Ramos (cell line): ENCODE results near the gene PRKAR2B.

ENCODE experiments used
- in situ Hi-C: fragments of 300-500 bp; cut with MboI; formaldehyde crosslinking; loops from one replicate; pipeline ENCODE4 v1.14.3; 2022; ENCODE audit warnings: low sequenced_read_pairs; ENCODE audit not compliant: unreplicated experiment

PRKAR2B gene

DNA sequence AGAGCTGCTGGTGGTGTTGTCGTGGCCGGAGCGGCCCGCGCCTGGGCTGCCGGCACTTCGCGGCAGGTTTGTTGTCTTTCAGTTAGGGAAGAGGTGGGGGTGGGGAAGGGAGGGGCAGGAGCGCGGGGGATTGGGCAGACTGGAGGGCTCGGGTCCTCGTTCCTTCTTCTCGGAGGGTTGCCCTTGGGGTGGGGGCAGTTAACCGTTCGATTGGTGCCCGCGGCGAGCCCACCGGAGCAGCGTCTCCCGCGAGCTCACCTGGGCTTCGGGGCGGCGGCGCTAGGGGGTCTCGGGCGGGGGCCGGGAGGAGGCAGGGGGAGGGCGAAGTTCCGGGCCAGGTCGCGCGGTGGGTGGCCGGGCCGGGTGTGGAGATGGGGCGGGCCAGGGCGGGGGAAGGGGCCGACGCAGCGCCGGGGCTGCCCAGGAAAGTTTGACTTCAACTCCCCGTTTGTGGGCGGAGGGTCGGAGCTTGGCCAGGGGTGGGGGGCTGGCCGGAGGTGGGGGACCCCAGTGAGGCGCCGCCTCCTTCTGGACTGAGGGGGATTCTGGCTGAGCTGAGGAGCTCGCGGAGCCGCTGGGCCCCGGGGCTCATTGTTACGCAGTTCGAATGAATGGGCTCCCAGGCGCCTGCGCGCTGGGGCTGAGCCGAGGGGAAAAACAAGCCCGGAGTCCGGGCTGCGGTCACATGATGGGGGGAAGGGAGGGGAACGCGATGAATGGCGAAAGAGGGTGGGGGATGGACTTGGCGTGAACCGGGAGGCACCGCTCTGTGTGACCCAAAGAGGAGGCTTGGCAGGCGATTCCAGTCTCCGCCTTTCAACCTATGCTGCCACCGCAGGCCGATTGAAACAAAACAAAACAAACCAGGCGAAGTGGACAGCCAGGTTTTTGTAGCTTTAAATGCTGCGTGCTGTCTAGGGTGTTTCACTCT, 124.9 kb downstream of the PRKAR2B start:
- in situ Hi-C loops = no loop called here

DNA sequence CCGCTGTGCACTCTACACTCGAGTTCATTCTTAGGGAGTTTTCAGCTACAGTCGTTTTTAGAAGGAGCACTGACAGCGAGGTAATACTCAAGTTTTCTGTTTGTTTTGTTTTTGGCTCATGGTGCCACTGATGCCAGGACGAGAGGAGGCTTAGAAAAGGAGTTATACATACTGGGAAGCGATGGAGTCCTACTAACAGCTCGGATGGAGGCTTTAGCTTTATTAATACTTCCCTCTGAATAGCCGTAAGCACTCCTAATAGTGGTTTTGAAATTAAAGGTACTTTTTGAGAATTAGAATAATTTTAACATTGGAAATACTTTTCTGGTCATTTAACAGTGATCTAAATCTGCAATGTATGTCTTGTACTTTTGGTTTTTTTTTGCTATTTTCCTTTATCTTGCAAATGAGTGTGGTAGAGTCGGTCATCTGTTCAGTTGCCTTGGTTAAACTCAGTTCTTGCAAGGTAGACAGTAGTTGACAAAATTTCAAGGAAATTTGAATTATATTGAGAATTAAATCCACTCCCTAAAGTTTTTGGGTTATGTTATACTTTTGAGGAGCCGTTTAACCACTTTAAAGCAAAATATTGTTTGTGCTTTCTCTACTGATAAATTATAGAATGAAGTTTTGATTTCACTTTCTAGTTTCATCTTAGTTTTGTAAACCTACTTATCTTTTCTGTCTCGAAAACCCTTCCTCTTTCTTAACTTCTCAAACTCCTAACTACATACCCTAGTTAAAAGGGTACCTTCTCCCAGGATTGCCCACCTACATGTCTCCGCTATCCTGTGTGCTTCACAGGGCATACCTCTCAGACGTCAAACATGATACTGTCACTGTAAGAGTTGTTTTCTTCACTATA, 125.8 kb downstream of the PRKAR2B start:
- in situ Hi-C loops = no loop called here

DNA sequence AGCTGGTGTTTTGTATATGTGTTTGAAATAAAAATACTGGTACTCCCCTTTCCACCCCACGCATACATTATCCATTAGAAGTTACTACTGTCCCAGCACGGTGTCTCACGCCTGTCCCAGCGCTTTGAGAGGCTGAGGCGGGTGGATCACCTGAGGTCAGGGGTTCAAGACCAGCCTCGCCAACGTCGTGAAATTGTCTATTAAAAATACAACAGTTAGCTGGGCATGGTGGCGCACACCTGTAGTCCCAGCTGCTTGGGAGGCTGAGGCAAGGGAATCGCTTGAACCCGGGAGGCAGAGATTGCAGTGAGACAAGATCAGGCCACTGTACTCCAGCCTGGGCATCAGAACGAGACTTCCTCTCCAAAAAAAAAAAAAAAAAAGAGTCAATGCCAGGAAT, 127.0 kb downstream of the PRKAR2B start:
- in situ Hi-C loops = no loop called here

DNA sequence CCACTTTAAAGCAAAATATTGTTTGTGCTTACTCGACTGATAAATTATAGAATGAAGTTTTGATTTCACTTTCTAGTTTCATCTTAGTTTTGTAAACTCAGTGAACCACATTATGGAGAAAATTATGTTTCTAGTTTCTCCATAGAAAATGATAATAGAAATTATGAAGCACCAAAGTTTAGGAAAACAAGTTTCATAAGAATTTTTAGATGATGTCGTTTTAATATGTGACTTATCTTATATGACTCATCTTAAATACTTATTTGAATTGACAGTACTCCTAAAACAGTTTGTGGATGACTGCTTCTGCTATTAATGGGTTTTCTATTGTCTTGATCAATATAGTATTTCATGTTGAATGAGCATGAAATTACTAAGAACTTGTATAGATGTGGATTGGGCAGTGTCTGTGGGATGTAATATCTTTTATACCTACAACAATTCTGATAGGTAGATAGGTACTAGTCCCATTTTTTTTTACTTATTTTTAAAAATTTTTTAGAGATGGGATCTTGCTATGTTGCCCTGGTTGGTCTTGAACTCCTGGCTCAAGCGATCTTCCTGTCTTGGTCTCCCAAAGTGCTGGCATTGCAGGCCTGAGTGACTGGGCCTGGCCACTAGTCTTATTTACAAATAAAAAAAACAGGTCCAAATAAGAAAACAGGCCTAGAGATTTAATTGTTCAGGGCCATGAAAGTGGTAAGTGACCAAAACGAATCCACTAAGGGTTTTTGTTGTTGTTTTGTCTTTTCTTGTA, 127.9 kb downstream of the PRKAR2B start:
- in situ Hi-C loops = no loop called here

DNA sequence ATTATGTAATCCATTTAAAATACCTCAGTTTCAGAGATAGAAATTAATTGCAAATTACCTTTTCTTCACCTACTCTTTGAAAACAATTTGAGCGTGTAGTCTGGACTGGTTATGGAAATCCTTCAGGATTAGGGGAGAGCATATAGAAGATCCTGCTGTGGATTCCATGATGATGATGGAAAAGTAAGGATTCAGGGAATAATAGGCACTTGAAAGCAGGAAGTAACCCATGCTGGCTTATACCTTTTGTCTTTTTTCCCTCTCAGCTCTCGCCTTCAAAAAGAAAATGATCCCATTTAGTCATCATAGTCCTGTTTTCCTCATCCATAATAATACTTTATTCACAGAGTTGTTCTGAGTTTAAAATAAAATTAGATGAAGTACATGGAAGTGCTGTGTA, 128.7 kb downstream of the PRKAR2B start:
- in situ Hi-C loops = no loop called here

DNA sequence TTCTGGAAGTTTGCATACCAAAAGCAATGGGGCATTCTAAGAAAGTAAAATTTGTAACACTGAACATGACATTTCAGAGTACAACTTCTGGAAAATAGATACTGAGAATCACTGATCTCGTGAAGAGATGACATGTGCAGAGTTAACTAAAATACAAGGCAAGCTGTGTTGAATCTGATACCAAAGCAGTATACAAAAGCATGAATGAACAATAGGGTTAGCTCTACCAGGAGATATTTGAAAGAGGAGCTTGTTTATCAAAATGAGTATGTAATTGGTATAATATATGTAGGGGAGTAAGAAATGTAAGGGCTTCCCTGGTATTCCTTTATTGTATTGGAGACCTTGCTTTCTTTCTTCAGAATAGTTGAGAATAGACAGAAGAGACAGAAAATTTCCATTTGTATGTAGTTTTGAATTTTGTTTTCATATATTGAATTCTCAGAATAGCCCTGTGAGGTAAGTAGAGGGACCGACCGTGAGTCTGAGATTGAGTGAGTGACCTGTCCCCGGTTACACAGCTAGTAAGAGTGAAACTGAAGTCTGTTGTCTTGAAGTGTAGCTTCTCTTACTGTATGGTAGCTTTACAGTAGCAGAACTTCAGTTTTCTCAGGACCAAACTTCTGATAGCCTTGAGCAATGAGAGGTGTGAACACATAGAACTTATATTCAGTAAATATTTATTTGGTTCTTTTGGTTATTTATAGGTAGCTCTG, 129.3 kb downstream of the PRKAR2B start:
- in situ Hi-C loops = no loop called here

DNA sequence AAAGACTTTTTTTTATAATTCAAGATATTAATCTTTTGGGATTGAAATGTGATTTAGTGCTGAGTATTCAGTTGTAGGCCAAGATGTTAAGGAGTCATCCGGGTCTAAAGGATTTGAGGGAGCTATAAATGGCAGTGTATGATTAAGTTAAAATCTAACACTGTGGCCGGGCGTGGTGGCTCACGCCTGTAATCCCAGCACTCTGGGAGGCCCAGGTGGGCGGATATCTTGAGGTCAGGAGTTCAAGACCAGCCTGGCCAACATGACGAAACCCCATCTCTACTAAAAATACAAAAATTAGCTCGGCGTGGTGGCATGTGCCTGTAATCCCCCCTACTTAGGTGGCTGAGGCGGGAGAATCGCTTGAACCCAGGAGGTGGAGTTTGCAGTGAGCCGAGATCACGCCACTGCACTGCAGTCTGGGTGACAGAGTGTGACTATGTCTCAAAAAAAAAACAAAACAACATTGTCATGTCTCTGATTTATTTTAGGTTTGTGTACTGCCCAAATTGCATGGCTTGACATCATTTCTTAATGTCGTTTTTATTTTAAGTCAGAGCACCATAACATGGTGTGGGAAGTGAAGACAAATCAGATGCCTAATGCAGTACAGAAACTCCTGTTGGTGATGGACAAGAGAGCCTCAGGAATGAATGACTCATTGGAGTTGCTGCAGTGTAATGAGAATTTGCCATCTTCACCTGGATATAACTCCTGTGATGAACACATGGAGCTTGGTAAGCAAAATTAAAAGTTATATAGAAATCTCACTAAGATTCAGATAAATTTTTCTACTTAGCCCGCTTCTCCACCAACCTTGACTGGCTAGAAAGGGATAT, 135.0 kb downstream of the PRKAR2B start:
- in situ Hi-C loops = loop anchor here (10.0 to 25.0 kb wide), 2 partner anchors 558 to 695 kb away; partner anchors contain the start of gene CBLL1

DNA sequence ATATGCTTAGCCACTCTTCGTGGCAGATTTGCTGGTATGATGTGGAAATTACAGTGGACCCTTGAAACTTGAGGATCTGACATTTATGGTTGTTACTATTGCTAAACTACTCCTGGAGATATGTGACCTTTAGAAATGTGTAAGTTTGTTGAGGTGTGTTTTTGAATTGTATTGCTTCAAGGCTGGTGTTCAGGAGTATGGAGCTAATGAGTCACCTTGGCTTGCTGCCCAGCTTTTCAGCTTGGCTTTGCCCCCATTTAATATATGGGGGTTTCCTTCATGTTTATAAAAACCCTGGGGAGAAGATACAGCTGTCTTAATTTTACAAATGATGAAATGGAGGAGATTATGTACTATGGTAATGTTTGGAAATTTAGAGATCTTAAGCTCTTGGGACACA, 135.9 kb downstream of the PRKAR2B start:
- in situ Hi-C loops = loop anchor here (10.0 to 25.0 kb wide), 2 partner anchors 557 to 694 kb away; partner anchors contain the start of gene CBLL1

DNA sequence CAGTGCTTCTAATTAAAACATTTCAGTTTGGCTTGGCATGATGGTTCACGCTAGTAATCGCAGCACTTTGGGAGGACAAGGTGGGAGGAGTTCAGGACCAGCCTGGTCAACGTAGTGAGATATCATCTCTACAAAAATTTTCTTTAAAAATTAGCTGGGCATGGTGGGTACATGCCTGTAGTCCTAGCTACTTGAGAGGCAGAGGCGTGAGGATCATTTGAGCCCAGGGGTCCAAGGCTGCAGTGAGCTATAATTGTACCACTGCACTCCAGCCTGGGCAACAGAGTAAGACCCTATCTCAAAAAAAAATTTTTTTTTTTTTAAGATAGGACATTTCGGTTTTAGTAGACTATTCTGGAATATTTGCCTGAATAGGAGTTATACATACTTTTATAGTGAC, 136.7 kb downstream of the PRKAR2B start:
- in situ Hi-C loops = loop anchor here (10.0 to 25.0 kb wide), 2 partner anchors 556 to 694 kb away; partner anchors contain the start of gene CBLL1

DNA sequence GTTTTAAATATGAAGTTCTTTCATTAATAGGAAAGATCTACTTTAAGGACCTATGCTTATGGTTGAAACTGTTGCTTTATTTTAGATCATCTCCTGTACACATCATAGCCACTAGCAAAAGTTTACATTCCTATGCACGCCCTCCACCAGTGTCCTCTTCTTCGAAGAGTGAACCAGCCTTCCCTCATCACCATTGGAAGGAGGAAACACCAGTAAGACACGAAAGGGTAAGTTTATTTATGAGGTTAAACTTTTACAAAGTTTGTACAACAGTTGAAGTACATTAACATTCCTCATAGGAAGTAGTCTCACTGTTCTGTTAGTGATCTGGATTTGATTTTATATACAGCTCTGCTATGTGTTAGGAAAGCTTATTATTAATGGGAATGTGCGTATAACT, 141.2 kb downstream of the PRKAR2B start:
- in situ Hi-C loops = loop anchor here (10.0 to 25.0 kb wide), 2 partner anchors 552 to 689 kb away; partner anchors contain the start of gene CBLL1

DNA sequence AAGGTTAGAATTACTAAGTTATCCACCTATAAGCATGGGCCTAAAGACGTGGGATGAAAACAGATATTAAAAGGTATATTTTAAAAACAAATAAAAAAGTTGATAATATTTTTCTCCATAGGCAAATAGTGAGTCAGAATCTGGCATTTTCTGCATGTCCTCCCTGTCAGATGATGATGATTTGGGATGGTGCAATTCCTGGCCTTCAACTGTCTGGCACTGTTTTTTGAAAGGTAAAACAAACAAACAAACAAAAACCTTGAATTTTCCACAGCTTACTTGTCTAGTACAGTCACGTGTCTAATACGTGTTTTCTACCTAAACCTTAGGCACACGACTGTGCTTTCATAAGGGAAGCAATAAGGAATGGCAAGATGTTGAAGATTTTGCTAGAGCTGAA, 141.7 kb downstream of the PRKAR2B start:
- in situ Hi-C loops = loop anchor here (10.0 to 25.0 kb wide), 2 partner anchors 551 to 689 kb away; partner anchors contain the start of gene CBLL1

DNA sequence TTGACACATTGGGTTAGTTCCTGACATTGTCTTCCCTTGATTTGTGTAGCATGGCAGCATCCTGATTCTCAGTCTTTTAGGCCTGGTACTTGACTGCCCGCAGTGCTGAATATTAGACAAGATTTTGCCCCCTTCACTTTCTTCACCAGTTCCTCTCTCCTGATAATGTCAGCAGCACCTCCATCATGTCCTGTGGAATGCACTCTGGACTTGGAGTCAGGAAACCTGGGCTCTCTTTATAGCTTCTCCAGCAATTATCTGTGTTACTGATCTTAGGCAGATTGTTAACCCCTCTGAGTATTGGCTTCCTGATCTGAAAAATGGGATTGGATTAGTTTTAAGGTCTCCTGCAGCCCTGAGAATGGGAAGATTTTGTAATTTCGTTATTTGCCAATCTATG, 143.3 kb downstream of the PRKAR2B start:
- in situ Hi-C loops = loop anchor here (10.0 to 25.0 kb wide), 2 partner anchors 550 to 687 kb away; partner anchors contain the start of gene CBLL1

DNA sequence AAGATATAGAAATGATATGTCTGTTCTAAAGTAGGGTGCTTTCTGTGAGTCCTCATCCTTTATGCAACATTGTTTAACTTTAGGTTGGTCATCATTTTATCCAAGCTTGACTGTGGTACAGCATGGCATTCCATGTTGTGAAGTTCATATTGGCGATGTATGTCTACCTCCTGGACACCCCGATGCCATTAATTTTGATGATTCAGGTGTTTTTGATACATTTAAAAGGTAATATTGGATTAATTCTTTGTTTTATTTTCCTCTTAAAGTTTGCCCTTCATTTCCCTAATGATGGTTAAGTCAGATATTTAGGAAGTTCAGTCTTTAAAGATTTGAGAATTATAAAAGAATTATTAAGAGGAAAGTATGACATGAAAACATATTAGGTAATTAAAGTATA, 145.6 kb downstream of the PRKAR2B start:
- in situ Hi-C loops = loop anchor here (25.0 kb wide), 1 partner anchor 547 kb away; the partner anchor contains the start of gene CBLL1

DNA sequence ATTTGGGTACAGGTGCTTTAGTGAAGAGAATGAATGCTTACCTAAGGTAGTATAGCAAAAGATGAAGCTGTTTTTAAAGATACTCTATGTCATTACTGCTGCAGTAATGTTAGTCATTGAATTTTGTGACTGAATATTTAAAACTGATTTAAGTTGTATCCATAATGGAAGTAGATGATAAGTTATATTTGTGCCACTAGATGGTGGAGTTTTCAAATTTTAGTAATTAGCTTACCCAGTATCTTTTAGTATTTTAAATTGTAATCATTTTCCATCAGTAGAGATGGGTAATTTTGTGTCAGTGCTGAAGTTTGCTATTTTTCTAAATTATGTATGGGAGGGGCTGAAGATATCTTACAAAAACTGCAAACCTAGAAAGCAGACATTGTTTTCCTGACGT, 149.5 kb downstream of the PRKAR2B start:
- in situ Hi-C loops = loop anchor here (25.0 kb wide), 1 partner anchor 543 kb away; the partner anchor contains the start of gene CBLL1

DNA sequence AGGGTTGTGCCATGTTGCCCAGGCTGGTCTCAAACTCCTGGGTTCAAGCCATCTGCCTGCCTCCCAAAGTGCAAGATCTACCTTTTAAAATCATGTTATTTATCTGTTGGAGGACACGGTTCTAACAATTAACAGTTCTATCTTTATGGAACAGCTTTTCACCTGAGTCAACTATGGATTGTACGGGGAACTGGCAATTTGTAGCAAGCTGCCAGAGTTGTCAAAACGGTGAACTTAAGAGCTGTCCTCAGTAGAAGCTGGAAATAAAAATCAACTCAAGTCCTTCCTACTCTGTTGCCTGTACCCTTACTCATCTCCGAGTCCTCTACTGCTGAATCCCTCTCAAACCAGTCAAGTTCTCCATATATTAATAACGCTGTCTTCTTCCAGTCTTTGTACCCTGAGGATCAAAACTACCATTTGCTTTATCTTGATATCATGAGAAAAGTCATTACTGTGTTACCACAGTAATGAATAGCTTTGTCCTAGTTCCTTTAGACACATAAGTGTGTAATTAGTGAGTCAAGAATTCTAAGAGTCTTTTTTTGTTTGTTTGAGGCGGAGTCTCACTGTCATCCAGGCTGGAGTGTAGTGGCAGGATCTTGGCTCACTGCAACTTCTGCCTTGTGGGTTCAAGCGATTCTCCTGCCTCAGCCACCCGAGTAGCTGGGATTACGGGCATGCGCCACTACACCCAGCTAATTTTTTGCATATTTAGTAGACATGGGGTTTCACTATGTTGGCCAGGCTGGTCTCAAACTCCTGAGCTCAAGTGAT, 152.5 kb downstream of the PRKAR2B start:
- in situ Hi-C loops = loop anchor here (25.0 kb wide), 1 partner anchor 540 kb away; the partner anchor contains the start of gene CBLL1

DNA sequence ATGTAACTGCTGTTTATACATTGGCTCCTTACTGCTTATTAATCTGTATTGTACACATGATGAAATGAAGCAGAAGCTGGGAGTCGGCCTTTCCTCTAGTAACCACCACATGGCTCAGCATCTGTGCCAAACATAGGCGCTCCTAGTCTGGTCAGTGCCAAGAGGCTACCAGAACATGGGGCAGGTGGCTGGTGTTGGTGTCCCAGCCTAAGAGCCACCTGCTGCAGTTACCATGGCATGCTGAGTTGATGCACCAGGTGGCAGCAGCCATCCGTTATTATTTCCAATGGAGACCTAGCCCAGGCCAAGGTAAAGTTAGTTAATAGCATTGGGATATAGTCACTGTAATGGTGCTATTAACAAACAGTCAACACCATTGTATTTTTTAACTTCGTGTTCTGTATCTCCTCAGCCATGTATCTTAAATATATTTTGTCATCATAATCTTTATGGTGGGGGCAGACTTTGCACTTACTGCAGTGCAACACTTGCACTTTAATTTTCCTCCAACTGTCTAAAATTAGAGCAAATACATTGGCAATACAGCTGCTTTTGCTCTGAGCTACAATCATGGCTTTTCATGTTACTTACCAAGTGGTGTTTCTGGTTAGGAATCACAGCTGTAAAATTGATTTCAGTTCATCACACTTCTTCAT, 157.4 kb downstream of the PRKAR2B start:
- in situ Hi-C loops = no loop called here

DNA sequence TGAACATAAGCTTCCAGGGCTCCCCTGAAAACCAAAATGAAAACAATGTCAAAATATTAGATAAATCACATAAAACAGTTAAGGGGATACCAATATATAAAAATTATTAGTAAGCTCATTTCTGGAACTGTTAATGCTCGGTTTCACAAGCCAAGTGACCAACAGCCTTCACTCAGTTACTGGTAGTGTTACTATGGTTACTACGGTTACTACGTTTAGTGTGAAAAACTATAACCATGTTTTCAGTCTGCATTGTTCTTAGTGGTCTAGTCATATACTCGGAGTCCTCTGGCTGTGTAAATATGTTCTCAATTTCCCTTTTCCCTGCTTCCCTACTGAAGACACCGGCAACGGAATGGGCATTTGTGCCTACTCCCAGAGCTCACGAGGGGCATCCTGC, 159.1 kb downstream of the PRKAR2B start:
- in situ Hi-C loops = no loop called here
